HG03196 (cell line): ENCODE measurements around the gene VAT1L.
"Not testable (repeated sequence)": the region's sequence is repeated elsewhere in the genome, so short reads cannot be mapped to it uniquely, and the experiment has no call there.

Experiments
- ATAC-seq: cut with Tn5 transposase; IDR thresholded peaks from one replicate; pipeline ENCODE4 v1.9.1; 2021; ENCODE audit not compliant: unreplicated experiment

Gene VAT1L

DNA sequence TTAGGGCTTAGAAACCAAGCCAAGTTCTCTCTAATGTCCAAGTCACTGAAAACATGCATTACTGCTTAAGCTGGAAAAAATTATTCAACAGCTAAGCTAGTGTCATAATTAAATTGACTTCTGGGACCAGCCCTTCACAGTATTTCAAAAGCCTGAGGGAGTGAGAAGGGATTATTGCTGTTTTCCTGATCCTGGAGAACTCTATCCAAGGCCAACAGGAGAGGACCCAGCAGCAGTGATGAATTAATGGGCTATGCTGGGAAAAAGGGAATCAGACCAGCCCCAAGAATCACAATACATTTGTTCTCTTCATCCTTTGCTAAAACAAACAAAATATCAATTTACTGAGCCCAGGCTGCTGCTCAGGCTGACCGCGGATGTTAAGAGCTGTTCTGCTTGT lies 199.4 kb downstream of the VAT1L start:
- no peak for ATAC-seq

DNA sequence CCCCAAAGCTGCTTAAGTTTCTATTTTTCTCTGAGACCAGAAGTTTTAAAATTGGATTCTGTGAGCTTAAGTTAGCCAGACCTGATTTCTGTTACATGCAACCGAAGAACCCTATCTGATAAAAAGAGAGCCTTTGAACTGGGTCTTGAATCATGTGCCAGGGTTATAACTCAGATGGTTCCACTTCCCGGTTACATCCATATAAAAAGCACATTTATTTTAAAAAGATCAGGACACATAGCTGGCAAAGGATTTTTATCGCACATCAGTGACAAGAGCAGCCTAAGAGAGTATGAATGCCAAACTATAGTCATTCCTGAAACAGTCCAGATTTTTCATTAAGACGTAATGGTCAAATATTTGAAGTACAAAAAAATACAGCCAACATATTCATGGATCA lies 201.5 kb downstream of the VAT1L start:
- no peak for ATAC-seq

DNA sequence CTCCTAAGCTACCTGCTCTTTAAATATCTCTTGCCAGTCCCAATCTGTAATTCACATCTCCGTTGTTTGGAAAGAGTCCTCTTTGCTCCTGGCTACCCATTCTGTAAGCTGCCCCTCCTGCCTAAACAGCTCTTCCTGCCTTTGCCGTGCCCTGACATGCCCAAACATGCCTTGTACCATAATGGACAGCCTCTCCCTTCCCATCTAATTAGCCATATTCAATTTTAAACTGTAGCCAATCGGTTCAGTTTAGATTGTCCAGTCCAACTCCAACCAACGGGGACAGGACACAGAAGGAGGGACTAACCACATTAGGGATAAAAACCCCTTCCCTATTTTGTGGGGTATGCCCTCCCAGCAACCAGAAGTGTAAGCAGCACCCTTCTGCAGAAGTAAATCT lies 203.3 kb downstream of the VAT1L start:
- ATAC-seq = no peak

DNA sequence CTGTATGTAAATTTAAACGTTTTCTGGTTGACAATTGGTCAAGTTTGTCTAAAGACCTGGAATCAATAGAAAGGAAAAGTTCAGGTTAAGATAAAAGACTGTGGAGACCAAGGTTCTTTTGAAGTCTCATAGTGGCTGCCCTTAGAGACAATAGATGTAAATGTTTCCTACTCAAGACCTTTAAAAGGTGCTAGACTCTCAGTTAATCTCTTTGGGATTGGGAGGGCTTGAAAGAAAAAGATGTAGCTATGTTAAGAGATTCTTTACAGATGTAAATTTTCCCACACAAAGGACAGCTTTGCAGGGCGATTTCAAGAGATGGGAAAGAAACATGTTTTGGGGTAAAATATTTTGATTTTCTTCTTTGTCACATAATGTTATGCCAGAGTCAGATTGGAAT lies 204.0 kb downstream of the VAT1L start:
- ATAC-seq = not testable (repeated sequence)

DNA sequence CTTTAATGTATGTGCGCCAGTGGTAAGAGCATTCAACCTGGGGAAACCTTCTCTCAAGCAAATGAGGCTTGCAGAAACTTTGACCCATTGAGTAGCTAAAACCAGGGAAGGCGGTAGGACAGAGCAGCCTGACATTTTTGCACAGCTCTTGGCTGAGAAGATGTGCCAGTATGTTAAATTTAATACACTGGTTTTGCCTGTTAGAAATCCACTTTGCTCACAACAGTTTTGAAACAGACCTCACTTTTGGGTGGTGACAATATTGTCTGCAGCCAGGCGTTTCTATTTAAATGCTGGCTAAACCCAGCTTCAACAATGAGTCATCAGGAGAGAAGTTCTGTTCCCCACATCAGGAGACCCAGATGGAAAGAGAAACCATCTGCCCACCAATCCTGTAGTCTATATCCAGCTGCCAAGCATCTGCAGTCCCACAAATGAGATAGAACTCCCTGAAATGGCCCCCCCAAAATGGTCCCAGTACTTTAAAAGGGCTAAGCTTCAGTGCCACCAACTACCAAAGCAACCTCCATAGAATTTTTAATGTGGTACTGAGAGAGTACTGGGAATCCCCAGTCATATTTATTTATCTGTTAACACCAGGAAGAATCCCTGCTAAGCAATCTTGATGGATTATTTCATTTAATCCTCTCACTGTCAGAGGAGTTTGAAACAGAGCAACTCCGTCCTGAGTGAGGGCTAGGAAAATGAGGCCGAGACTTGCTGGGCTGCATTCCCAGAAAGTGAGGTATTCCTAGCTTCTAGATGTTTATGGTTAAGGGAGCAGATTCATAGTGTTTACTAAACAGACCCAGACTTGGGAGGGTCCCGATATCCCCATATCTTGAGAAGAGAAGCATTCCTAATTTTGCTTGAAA lies 205.0 kb downstream of the VAT1L start:
- no peak for ATAC-seq

- no peak for ATAC-seq
These were observed 207.6 kb downstream of the VAT1L start for GRCh38 chr16:77995843-77996455.

GRCh38 chr16:77998350-77999023 lies 210.1 kb downstream of the VAT1L start:
- no peak for ATAC-seq

- ATAC-seq = no peak
These were observed 213.2 kb downstream of the VAT1L start for GRCh38 chr16:78001451-78002025.

DNA sequence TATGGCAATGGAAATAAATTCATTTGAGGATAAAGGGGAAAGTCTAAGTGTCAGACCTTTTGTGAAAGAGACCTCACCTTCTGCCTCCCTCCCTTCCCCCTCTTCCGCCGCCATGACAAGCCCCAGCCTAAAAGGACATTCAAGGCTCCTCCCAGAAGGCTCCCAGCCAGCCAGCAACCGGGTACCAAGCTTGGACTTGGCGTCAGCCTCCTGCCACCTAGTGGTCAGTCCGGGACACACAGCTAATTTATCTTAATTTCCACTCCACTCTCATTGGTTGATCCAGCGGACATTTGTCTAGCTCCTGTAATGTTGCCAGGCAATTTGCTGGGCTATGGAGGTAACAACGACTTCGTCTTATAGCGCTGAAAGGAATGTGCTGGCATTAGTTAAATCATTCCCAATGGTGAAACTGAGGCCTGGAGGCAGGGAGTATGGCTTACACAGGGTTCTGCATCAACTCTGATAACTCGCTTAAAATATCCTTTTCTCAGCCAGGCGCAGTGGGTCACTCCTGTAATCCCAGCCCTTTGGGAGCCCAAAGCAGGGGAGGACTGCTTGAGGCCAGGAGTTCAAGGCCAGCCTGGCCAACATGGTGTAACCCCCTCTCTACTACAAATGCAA lies 214.7 kb downstream of the VAT1L start:
- ATAC-seq = peak; percentile 93

DNA sequence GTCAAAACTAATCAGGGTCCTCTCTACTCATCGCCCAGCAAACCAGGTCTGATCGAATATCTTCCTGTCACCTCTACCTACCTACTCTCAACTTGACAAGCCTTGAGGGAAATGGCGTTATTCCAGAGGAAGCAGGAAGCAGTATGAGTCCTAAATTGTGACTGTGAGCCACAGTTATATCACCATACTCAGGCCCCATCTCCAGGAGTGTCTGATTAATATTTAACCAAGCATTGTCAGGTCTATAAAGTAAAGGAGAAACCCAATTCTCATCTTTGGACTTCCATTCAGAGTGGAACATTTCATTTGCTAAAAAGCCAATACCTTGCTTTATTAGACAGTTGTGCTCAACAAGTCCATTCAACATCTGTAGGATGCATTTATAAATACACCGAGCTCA lies 216.2 kb downstream of the VAT1L start:
- ATAC-seq = no peak

DNA sequence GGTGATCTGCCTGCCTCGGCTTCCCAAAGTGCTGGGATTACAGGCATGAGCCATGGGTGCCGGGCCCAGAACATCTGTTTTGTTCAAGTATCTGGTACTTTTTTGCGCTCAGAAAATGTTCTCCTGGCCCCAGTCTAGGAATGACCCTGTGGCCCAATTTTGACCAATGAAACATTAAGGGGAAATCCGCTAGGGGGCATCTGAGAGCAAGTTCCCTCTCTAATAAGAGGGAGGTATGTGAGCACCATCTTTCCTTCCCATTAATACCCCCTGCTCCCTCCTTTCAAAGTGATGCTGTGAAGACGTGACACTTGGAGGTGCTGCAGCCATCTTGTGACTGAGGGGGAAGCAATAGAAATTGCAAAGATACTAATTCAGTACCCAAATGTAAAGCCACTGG lies 217.5 kb downstream of the VAT1L start:
- ATAC-seq = no peak

DNA sequence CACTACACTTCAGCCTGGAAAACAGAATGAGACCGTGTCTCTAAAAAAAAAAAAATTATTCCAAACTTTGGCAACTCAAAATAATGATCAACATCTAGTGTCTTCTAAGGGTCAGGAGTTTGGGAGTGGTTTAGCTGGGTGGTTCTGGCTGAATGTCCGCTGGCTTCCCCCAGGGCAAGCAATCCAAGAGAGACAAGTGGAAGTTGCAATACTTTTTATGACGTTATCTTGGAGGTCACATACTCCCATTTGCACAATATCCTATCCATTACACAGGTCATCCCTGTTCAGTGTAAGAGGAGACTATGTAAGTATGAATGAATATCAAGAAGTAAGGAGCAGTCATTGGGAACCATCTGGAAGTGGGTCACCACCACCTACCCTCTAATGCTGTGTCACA lies 218.8 kb downstream of the VAT1L start:
- ATAC-seq = no peak

DNA sequence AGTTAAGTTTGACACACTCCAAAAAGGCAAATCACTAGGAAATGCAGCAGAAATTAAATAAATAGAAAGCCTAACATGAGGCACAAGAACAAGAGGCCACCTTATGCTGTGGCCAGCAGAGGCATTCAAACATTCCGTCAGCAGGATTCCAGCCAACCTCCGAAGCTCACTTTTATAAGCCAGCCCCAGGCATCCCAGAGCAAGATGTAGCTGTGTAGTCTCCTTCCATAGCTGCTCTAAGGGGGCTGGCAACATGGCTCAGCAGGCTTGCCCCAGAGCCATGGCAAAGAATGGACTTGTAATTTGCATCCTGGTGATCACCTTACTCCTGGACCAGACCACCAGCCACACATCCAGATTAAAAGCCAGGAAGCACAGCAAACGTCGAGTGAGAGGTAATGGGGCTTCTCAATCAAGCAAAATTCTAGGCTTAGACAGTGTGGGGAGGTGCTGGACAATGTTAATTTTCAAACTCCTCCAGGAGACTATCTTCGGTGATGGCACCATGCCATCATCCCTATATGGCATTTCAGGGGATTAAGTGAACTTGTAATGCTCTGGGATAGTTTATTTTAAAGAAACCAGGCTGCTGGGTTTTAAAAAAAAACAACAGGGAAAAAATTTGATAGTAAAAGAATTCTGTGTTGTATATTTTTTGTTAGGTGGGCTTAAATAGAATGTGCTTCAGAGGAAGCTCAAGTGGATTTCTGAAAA lies 234.1 kb downstream of the VAT1L start, which contains the start of gene CLEC3A:
Gene CLEC3A (plus strand): TSS at position 202 of the 714 bp plus-strand sequence. CDS start 79 bp downstream, at position 281.
- ATAC-seq = no peak

- no peak for ATAC-seq
These were observed 235.8 kb downstream of the VAT1L start for GRCh38 chr16:78024159-78024558.

DNA sequence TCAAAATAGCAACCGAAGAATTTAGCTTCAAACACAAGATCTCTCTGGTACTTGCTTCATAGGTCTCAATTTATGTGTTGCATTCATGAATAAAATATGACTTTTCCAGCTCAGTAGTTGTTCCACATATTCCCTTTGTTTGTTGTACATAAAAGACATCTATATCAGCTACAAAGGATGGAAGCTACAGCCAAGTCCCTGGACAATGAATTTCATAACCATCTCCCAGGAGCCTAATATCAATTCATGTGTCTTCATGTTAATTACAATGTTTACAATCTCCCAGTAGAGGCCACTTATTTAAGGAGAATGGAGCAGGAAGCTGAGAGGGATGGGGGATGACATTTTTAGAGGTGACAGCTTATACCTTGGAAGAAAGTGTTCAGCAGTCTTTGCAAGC lies 237.3 kb downstream of the VAT1L start:
- ATAC-seq = no peak

DNA sequence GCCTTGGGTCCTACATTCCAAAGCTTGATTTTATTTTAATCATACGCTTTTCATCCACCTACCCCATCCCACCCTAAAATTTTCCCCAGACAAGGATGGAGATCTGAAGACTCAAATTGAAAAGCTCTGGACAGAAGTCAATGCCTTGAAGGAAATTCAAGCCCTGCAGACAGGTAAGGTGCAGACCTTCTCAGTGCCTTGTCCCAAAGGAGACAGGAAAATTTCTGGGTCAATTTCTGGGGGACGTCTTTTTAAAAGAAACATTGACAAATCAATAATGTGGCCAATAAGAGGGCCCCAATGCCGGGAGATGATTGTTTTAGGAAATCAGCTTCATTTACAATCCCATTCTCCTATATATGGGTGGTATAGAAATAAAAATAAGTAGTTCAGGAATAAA lies 239.7 kb downstream of the VAT1L start:
- no peak for ATAC-seq
